ENCODE results near the gene ARL15. TPM values are rescaled to one million over a fixed set of nuclear protein-coding genes. Genes with fewer than 3 reads are reported as not detected.

ARL15 gene
- polyA plus RNA-seq, 1 of the 3 experiments (the other 2 are of a cell fraction): 6.4 TPM

GRCh38 chr5:54261596-54261995, 48.8 kb downstream of the ARL15 start:
- TF ChIP-seq JUND (IDR thresholded peaks at IDR 0.05): no peak
- no peak for TF ChIP-seq ELF1 (IDR thresholded peaks at IDR 0.05)
- TF ChIP-seq FOXJ3 (CRISPR knock-in tag; IDR thresholded peaks at IDR 0.05): no peak
- no peak for TF ChIP-seq TAF1 (IDR thresholded peaks at IDR 0.05; ENCODE audit: borderline replicate concordance, low read depth, low read length)
- TF ChIP-seq REST (IDR thresholded peaks at IDR 0.05; ENCODE audit: low read depth, low read length): no peak
- no peak for TF ChIP-seq RAD21 (IDR thresholded peaks at IDR 0.05; ENCODE audit: low read length)
- TF ChIP-seq RCOR1 (IDR thresholded peaks at IDR 0.05; ENCODE audit: low read length): no peak
- no peak for TF ChIP-seq TCF12 (IDR thresholded peaks at IDR 0.05)
- no peak for TF ChIP-seq CHD2 (IDR thresholded peaks at IDR 0.05; ENCODE audit: low read length, partially characterized antibody)
- TF ChIP-seq, protein P1, sequence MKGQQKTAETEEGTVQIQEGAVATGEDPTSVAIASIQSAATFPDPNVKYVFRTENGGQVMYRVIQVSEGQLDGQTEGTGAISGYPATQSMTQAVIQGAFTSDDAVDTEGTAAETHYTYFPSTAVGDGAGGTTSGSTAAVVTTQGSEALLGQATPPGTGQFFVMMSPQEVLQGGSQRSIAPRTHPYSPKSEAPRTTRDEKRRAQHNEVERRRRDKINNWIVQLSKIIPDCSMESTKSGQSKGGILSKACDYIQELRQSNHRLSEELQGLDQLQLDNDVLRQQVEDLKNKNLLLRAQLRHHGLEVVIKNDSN (IDR thresholded peaks at IDR 0.05; ENCODE audit: borderline replicate concordance, low read depth): no peak
- no peak for TF ChIP-seq GABPA (IDR thresholded peaks at IDR 0.05; ENCODE audit: low read depth)
- no peak for TF ChIP-seq POLR2AphosphoS5 (IDR thresholded peaks at IDR 0.05; ENCODE audit: low read depth, low read length)
- TF ChIP-seq EZH2phosphoT487 (IDR thresholded peaks at IDR 0.05; ENCODE audit: borderline replicate concordance, low read depth): no peak
- no peak for TF ChIP-seq SIN3A (IDR thresholded peaks at IDR 0.05; ENCODE audit: borderline replicate concordance, low read depth, low read length)
- no peak for TF ChIP-seq EP300 (IDR thresholded peaks at IDR 0.05; ENCODE audit: borderline replicate concordance in 1 of 2, low read depth in 1 of 2, low read length in 1 of 2)
- no peak for TF ChIP-seq USF2 (IDR thresholded peaks at IDR 0.05; ENCODE audit: borderline replicate concordance, low read depth, low read length)
- no peak for TF ChIP-seq PBX3 (IDR thresholded peaks at IDR 0.05)

More at GRCh38 chr5:54261596-54261995, 48.8 kb downstream of the ARL15 start:
- Histone ChIP-seq H3K4me2 (no peak overlapping the region), H3K9me2 (no peaks in the 10 kb centered on the region), H3K27ac (ENCODE audit: low read depth in 2 of 2, low read length in 1 of 2) (no peak overlapping the region), H3K27me3 (ENCODE audit: insufficient read depth) (no peaks in the 10 kb centered on the region), H3K9me3 (no peaks in the 10 kb centered on the region), H3K36me3 (replicated peaks in 1 of 2; ENCODE audit: control insufficient read depth in 1 of 2, insufficient read depth in 2 of 2, low read length in 1 of 2) (no peaks in the 10 kb centered on the region), H3K79me2 (ENCODE audit: insufficient read depth) (no peaks in the 10 kb centered on the region), H3K9ac (no peak overlapping the region), H3K4me1 (ENCODE audit: control insufficient read depth in 1 of 2, insufficient read depth in 2 of 2, low read depth in 1 of 2, low read length in 1 of 2) (no peaks in the 10 kb centered on the region), H3F3A (replicated peaks; ENCODE audit: insufficient read depth) (no peaks in the 10 kb centered on the region), H3K4me3 (ENCODE audit: low read depth in 2 of 2, low read length in 1 of 2) (no peak overlapping the region), H2AFZ (ENCODE audit: low read depth) (no peak overlapping the region), H4K20me1 (ENCODE audit: insufficient read depth) (no peaks in the 10 kb centered on the region)
- DNase-seq: no peak
- ChIA-PET POLR2A (no interaction called here), CTCF (no interaction called here)
- WGBS (ENCODE audit: low lambda C conversion rate): 87% methylated on average over 3 of the region's 3 CpGs

Data from SK-N-SH (cell line).